Endothelial cell of umbilical vein (primary cell): Measurements from ENCODE around the gene BMP2K.

Experiments
- CTCF ChIP-seq, 2 donors: IDR thresholded peaks; 1 replicate in 1 of 2; 2 replicates in 1 of 2; pipeline ENCODE4 v1.5.1; 2011; ENCODE audit warnings: low read length in 2 of 2, mild to moderate bottlenecking in 2 of 2, moderate library complexity in 2 of 2, control low read depth in 1 of 2, inconsistent platforms in 1 of 2, low read depth in 1 of 2; ENCODE audit not compliant: insufficient read depth in 1 of 2; ENCODE audit errors: extremely low read depth in 1 of 2
- EZH2 ChIP-seq: IDR thresholded peaks from 2 replicates; pipeline ENCODE4 v1.6.1; 2012; ENCODE audit warnings: borderline replicate concordance, low read depth, mild to moderate bottlenecking, moderate library complexity, low read length, inconsistent platforms; ENCODE audit not compliant: severe bottlenecking
- MAX ChIP-seq: IDR thresholded peaks from 2 replicates; pipeline ENCODE4 v1.6.1; 2011; ENCODE audit not compliant: insufficient read depth, insufficient read length
- MYC ChIP-seq: IDR thresholded peaks from one replicate; pipeline ENCODE4 v1.6.1; 2011; ENCODE audit warnings: mild to moderate bottlenecking, low read depth, low read length
- POLR2A ChIP-seq: IDR thresholded peaks from 2 replicates; pipeline ENCODE4 v1.6.1; 2012; ENCODE audit warnings: low read depth, mild to moderate bottlenecking, control low read depth, low read length

- TF ChIP-seq CTCF (IDR thresholded peaks at IDR 0.05; ENCODE audit: extremely low read depth in 1 of 2, insufficient read depth in 1 of 2, low read depth in 1 of 2, low read length in 2 of 2) (no peak), MYC (no peak), MAX (no peak), EZH2 (no peak), POLR2A (no peak)
Measured at GRCh38 chr4:78829296-78829695, 53.1 kb downstream of the BMP2K start.
